Measurements from ENCODE around the gene MAP3K21. TPM values are rescaled to one million over a fixed set of nuclear protein-coding genes. Genes with fewer than 3 reads are reported as not detected.

Gene MAP3K21
- total and polyA plus RNA-seq, 2 of the 4 experiments (the other 2 are of a cell fraction), result 0.15 to 0.18 TPM

DNA sequence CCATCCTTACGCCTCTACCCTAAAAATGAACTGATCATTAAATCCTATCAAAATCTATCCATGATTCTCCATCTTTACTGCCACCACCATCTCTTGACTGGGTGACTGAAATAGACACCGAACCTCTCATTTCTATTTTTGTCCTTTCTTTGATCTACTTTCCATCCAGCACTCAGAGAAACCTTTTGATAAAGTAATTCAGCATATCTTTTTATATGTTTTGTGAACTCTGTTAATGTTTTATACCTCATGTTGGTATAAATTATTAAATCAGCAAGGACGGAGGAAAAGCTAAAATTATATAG, 45.0 kb upstream of the MAP3K21 start:
- Histone ChIP-seq H3K4me1 (ENCODE audit: control insufficient read depth, insufficient read depth, low read length) (no peaks in the 10 kb centered on the region), H3K23ac (ENCODE audit: low read depth, low read length) (no peak overlapping the region), H3K36me3 (ENCODE audit: control insufficient read depth, insufficient read depth, low read length) (peaks cover under 1% of the 10 kb centered on the region; the same call in 1 of the 2 replicates), H3K27me3 (ENCODE audit: control insufficient read depth, insufficient read depth, low read length) (no peaks in the 10 kb centered on the region), H2AK5ac (ENCODE audit: low read depth, low read length) (no peak overlapping the region), H2AK9ac (replicated peaks; ENCODE audit: low read depth, low read length, poor library complexity) (no peak overlapping the region), H3K18ac (ENCODE audit: low read depth, low read length) (no peak overlapping the region), H3K14ac (replicated peaks; ENCODE audit: low read depth, low read length) (no peak overlapping the region), H4K91ac (ENCODE audit: insufficient read depth, low read depth, low read length) (no peak overlapping the region), H3K9ac (ENCODE audit: low read depth, low read length) (no peak overlapping the region), H3K4me2 (ENCODE audit: low read depth, low read length) (no peak overlapping the region), H4K20me1 (ENCODE audit: insufficient read depth, low read length) (peaks cover 11% of the 10 kb centered on the region; the same call in 1 of the 2 replicates), H2AFZ (replicated peaks; ENCODE audit: low read length, poor library complexity) (no peak overlapping the region), H3K79me1 (ENCODE audit: low read depth in 1 of 2, low read length in 2 of 2) (peaks cover 23 to 50% of the 10 kb centered on the region in 2 experiments), H4K8ac (ENCODE audit: low read depth in 2 of 2, low read length in 2 of 2) (no peak overlapping the region), H4K5ac (ENCODE audit: low read depth, low read length) (no peak overlapping the region), H2BK15ac (ENCODE audit: low read depth, low read length) (no peak overlapping the region), H2BK5ac (ENCODE audit: low read depth, low read length, poor library complexity, severe bottlenecking) (no peak overlapping the region), H3K27ac (ENCODE audit: insufficient read depth, low read length) (no peak overlapping the region), H3K4me3 (ENCODE audit: insufficient read depth, low read depth, low read length) (no peak overlapping the region), H3K4ac (ENCODE audit: low read depth, low read length) (no peak overlapping the region), H2BK20ac (ENCODE audit: low read depth, low read length) (no peak overlapping the region), H2BK120ac (ENCODE audit: low read depth, low read length) (no peak overlapping the region), H3K9me3 (ENCODE audit: control insufficient read depth, insufficient read depth, low read length) (no peaks in the 10 kb centered on the region), H3K9me1 (ENCODE audit: insufficient read depth, low read length) (peaks cover 6% of the 10 kb centered on the region; the same call in 1 of the 2 replicates), H3K56ac (ENCODE audit: extremely low read depth, insufficient read depth, low read length) (no peak overlapping the region)
- no peak for DNase-seq
- TF ChIP-seq NFE2L2 (IDR thresholded peaks at IDR 0.05; ENCODE audit: low read depth, low read length) (no peak), BHLHE40 (IDR thresholded peaks at IDR 0.05; ENCODE audit: low read depth, low read length) (no peak), CHD1 (IDR thresholded peaks at IDR 0.05; ENCODE audit: low read depth, low read length) (no peak), MAZ (IDR thresholded peaks at IDR 0.05; ENCODE audit: borderline replicate concordance, low read depth, low read length) (no peak), MAFK (IDR thresholded peaks at IDR 0.05; ENCODE audit: low read depth, low read length) (no peak), MXI1 (IDR thresholded peaks at IDR 0.05; ENCODE audit: borderline replicate concordance, low read depth, low read length) (no peak), RAD21 (IDR thresholded peaks at IDR 0.05; ENCODE audit: low read length) (no peak), CEBPB (IDR thresholded peaks at IDR 0.05; ENCODE audit: low read depth, low read length) (no peak), FOS (IDR thresholded peaks at IDR 0.05; ENCODE audit: low read depth, low read length) (no peak), SMC3 (IDR thresholded peaks at IDR 0.05; ENCODE audit: low read depth, low read length) (no peak), POLR2A (IDR thresholded peaks at IDR 0.05; ENCODE audit: low read depth, low read length) (no peak), RFX5 (IDR thresholded peaks at IDR 0.05; ENCODE audit: low read depth, low read length) (no peak), RCOR1 (IDR thresholded peaks at IDR 0.05; ENCODE audit: insufficient replicate concordance, low read length) (no peak)
- TF ChIP-seq, protein P1, sequence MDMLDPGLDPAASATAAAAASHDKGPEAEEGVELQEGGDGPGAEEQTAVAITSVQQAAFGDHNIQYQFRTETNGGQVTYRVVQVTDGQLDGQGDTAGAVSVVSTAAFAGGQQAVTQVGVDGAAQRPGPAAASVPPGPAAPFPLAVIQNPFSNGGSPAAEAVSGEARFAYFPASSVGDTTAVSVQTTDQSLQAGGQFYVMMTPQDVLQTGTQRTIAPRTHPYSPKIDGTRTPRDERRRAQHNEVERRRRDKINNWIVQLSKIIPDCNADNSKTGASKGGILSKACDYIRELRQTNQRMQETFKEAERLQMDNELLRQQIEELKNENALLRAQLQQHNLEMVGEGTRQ (IDR thresholded peaks at IDR 0.05; ENCODE audit: low read depth, low read length), result no peak
- TF ChIP-seq, protein P2, sequence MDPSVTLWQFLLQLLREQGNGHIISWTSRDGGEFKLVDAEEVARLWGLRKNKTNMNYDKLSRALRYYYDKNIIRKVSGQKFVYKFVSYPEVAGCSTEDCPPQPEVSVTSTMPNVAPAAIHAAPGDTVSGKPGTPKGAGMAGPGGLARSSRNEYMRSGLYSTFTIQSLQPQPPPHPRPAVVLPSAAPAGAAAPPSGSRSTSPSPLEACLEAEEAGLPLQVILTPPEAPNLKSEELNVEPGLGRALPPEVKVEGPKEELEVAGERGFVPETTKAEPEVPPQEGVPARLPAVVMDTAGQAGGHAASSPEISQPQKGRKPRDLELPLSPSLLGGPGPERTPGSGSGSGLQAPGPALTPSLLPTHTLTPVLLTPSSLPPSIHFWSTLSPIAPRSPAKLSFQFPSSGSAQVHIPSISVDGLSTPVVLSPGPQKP (IDR thresholded peaks at IDR 0.05; ENCODE audit: borderline replicate concordance, low read depth, low read length), result no peak
- TF ChIP-seq, protein P3, sequence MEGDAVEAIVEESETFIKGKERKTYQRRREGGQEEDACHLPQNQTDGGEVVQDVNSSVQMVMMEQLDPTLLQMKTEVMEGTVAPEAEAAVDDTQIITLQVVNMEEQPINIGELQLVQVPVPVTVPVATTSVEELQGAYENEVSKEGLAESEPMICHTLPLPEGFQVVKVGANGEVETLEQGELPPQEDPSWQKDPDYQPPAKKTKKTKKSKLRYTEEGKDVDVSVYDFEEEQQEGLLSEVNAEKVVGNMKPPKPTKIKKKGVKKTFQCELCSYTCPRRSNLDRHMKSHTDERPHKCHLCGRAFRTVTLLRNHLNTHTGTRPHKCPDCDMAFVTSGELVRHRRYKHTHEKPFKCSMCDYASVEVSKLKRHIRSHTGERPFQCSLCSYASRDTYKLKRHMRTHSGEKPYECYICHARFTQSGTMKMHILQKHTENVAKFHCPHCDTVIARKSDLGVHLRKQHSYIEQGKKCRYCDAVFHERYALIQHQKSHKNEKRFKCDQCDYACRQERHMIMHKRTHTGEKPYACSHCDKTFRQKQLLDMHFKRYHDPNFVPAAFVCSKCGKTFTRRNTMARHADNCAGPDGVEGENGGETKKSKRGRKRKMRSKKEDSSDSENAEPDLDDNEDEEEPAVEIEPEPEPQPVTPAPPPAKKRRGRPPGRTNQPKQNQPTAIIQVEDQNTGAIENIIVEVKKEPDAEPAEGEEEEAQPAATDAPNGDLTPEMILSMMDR (conservative IDR thresholded peaks at IDR 0.05; ENCODE audit: low read depth, low read length), result no peak
- in situ Hi-C loops (cut with MboI; ENCODE audit: low sequenced_read_pairs) (no loop called here), intact Hi-C loops (cut with micrococcal nuclease) (no loop called here), dilution Hi-C loops (cut with HindIII; ENCODE audit: low sequenced_read_pairs, unreplicated experiment) (no loop called here)
- ChIA-PET CTCF (no interaction called here), POLR2A (ENCODE audit: unreplicated experiment) (no interaction called here)
- ATAC-seq (ENCODE audit: low read depth), result no peak
- whole genome bisulfite sequencing, 2 experiments (ENCODE audit: extremely low coverage in 2 of 2, insufficient read length in 1 of 2), result 100% methylated on average over 1 of the region's 3 CpGs; no CpG with 5 or more reads in 1 of the 2 experiments
- BruUV-seq (replicated peaks), result no TSS peak
